ENCODE results near the gene TMEM184A. TPM values are rescaled to one million over a fixed set of nuclear protein-coding genes. Genes with fewer than 3 reads are reported as not detected.

Gene TMEM184A
- total and polyA plus RNA-seq, 2 donors, result 6.7 to 9.7 TPM

DNA sequence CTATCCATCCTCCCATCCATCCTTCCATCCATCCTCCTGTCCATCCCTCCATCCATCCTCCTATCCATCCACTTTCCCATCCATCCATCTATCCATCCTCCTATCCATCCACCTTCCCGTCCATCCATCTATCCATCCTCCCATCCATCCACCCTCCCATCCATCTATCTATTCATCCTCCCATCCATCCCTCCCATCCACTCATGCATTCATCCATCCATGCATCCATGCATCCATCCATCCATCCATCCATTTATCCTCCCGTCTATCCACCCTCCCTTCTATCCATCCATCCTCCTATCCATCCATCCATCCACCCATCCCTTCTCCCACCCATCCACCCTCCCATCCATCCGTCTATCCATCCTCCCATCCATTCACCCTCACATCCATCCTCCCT lies 39.0 kb upstream of the TMEM184A start:
- DNase-seq (ENCODE audit: extremely low spot score), result no peak
- 84% methylated on average over 3 of the region's 3 CpGs for WGBS
- no peaks in the 10 kb centered on the region for H3K36me3 ChIP-seq (ENCODE audit: insufficient read depth)

DNA sequence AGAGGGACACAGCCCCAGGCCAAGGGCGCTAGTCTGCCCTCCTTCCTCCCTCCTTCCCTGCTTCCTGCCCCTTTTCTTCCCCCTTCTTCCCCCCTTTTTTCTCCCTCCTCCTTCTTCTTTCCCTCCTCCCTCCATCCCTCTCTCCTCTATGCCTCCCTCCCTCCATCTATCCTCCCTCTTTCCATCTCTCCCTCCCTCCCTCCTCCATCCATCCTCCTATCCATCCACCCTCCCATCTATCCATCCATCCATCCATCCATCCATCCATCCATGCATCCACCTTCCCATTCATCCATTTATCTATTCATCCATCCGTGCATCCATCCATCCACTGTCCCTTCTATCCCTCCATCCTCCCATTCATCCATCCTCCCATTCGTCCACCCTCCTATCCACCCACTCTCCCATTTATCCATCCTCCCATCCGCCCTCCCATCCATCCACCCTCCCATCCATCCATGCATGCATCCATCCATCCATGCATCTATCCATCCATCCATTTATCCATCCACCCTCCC lies 38.0 kb upstream of the TMEM184A start:
- Histone ChIP-seq H3K4me3 (ENCODE audit: low read depth, low read length) (no peak overlapping the region), H3K27ac (ENCODE audit: low read depth) (no peak overlapping the region), H3K36me3 (ENCODE audit: insufficient read depth) (no peaks in the 10 kb centered on the region), H3K4me1 (ENCODE audit: insufficient read depth) (no peaks in the 10 kb centered on the region)
- 88% methylated on average over 4 of the region's 4 CpGs for WGBS
- DNase-seq (ENCODE audit: extremely low spot score), result no peak

More for the DNA sequence above, 39.0 kb upstream of the TMEM184A start:
- Histone ChIP-seq H3K4me1 (ENCODE audit: insufficient read depth) (no peaks in the 10 kb centered on the region), H3K4me3 (ENCODE audit: low read depth, low read length) (no peak overlapping the region), H3K27ac (ENCODE audit: low read depth) (no peak overlapping the region)

DNA sequence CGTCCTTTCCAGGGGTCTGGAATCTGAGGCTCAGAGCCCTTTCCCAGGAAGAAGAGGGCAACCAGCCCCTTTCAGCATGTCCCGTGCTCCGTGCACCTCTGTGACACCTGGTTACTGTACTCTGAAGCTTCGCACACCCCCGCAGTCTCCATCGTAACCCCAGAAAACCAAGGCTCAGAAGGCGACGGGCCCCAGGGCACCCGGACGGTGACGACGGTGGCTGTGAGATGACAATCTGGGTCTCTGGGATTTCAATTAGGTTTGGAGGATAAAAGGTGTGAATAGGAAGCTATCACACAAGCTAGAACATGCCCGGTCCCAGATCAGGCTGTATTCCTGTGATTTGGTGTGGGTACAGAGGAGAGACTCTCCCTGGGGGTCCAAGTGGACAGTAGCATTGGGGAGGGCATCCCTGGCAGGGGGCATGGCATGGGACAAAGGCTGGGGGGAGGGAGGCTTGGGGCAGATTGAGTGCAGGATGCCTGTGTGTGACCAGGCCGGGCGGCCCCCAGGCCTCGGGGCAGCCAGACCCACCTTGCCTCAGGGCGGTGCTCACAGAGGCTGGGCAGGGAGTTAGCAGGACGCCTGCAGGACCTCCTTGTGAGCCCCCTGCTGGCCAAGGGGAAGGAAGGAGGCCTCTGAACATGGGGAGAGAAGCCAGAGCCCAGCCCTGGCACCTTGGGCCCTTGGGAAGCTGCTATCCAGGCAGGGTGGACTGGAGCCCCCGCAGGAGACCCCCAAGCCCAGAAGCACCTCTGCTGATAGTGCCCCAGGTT lies 37.3 kb upstream of the TMEM184A start:
- Histone ChIP-seq H3K36me3 (ENCODE audit: insufficient read depth) (no peaks in the 10 kb centered on the region), H3K4me1 (ENCODE audit: insufficient read depth) (no peaks in the 10 kb centered on the region), H3K27ac (ENCODE audit: low read depth) (no peak overlapping the region), H3K4me3 (ENCODE audit: low read depth, low read length) (no peak overlapping the region)
- no peak for DNase-seq (ENCODE audit: extremely low spot score)
- 67% methylated on average over 19 of the region's 19 CpGs for WGBS

DNA sequence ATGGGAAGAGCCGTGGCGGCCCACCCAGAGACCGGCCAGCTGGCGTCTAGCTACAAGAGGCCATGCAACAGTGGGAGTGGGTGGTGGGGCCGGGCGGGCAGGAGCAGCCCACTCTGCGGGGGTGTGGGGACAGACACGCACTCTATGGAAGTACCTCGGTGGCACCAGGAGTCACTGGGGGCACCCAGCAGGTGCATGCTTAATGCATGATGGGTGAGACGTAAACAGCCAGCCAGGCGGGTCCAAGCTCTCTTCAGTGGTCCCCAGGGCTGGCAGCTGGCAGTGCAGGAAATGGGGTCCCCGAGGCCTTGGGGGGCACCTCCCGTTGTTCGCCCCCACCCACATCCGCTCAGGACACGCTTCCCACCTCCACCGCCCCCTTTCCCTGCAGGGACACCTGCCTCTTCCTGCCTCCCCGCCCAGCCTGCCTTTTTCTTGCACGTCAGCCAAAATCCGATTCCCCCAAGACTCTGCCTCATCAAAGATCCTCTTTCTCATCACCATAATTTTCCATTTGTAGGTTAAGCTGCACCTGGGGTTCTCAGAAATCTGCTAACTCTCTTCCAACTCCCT lies 36.4 kb upstream of the TMEM184A start:
- DNase-seq (ENCODE audit: extremely low spot score), result no peak
- no peaks in the 10 kb centered on the region for H3K36me3 ChIP-seq (ENCODE audit: insufficient read depth)
- H3K4me3 ChIP-seq (ENCODE audit: low read depth, low read length), result no peak overlapping the region
- no peak overlapping the region for H3K27ac ChIP-seq (ENCODE audit: low read depth)
- no peaks in the 10 kb centered on the region for H3K4me1 ChIP-seq (ENCODE audit: insufficient read depth)
- WGBS, result 57% methylated on average over 20 of the region's 20 CpGs

DNA sequence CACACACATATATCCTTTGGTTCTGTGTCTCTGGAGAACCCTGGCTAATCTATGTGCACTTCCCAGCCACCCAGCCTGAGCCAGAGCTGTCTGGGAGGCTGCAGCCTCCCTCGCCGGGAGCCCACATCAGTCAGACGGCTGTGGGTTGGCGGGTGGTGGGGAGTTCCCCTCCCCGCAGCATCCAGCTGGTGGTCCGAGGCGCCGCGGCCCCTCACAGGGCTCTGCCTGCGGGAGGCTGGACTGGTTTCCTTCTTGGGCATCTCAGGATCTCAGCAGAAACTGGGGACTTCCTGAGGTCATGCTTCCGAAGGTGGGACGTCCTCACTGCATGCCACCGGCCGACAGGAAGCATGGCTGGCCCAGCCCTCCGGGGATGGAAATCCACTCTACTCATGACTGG lies 35.9 kb upstream of the TMEM184A start:
- Histone ChIP-seq H3K27ac (ENCODE audit: low read depth) (no peak overlapping the region), H3K4me3 (ENCODE audit: low read depth, low read length) (no peak overlapping the region), H3K4me1 (ENCODE audit: insufficient read depth) (no peaks in the 10 kb centered on the region), H3K36me3 (ENCODE audit: insufficient read depth) (no peaks in the 10 kb centered on the region)
- DNase-seq (ENCODE audit: extremely low spot score), result no peak
- 18% methylated on average over 15 of the region's 15 CpGs for WGBS

DNA sequence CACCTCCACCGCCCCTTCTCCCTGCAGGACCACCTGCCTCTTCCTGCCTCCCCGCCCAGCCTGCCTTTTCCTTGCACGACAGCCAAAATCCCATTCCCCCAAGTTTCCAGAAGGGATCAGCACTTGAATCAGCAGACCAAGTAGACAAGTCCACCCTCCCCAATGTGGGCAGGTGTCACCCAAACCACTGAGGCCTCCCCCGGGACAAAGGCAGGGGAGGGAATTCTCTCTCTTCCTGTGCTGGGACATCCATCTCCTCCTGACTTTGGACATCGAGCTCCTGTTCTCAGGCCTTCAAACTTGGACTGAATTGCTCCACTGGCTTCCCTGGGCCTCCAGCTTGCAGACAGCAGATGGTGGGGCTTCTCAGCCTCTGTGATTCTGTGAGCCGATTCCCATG lies 35.4 kb upstream of the TMEM184A start:
- DNase-seq (ENCODE audit: extremely low spot score), result no peak
- Histone ChIP-seq H3K27ac (ENCODE audit: low read depth) (no peak overlapping the region), H3K36me3 (ENCODE audit: insufficient read depth) (no peaks in the 10 kb centered on the region), H3K4me1 (ENCODE audit: insufficient read depth) (no peaks in the 10 kb centered on the region), H3K4me3 (ENCODE audit: low read depth, low read length) (no peak overlapping the region)
- WGBS, result 56% methylated on average over 6 of the region's 6 CpGs

DNA sequence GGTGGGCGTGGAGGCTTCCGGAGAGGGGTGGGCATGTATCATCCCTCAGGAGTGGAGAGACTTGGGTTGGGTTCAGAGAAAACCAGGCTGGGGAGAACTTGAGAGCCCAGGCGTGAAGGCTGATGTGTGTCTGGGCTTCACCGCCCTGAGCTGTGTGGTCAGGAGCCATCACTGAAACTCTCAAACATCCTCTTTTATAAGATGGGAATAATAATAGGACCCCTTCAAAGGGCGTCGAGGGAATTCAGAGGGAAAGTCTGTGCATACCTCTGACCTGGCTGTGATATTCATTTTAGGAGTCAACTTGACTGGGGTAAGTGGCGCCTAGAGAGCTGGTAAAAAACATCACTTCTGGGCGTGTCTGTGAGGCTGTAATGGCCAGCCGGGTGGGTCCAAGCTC lies 34.9 kb upstream of the TMEM184A start:
- Histone ChIP-seq H3K4me1 (ENCODE audit: insufficient read depth) (no peaks in the 10 kb centered on the region), H3K27ac (ENCODE audit: low read depth) (no peak overlapping the region), H3K4me3 (ENCODE audit: low read depth, low read length) (no peak overlapping the region), H3K36me3 (ENCODE audit: insufficient read depth) (no peaks in the 10 kb centered on the region)
- 61% methylated on average over 9 of the region's 9 CpGs for WGBS
- DNase-seq (ENCODE audit: extremely low spot score), result no peak

DNA sequence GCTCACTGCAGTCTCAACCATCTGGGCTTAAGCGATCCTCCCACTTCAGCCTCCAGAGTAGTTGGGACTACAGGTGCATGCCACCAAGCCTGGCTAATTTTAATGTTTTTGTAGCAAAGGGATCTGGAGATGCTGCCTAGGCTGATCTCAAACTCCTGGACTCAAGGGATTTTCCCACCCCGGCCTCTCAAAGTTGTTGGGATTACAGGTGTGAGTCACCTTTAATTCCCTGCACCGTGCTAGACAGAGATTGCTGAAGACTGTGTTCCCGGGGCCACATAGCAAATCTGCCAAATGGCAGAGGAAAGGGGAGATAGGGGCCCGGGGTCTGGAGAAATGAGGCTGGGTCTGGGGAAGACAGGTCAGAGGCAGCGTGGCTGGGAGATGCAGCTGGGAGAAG lies 34.5 kb upstream of the TMEM184A start:
- DNase-seq (ENCODE audit: extremely low spot score), result no peak
- H3K4me1 ChIP-seq (ENCODE audit: insufficient read depth), result no peaks in the 10 kb centered on the region
- H3K27ac ChIP-seq (ENCODE audit: low read depth), result no peak overlapping the region
- no peak overlapping the region for H3K4me3 ChIP-seq (ENCODE audit: low read depth, low read length)
- 70% methylated on average over 6 of the region's 6 CpGs for WGBS
- no peaks in the 10 kb centered on the region for H3K36me3 ChIP-seq (ENCODE audit: insufficient read depth)

DNA sequence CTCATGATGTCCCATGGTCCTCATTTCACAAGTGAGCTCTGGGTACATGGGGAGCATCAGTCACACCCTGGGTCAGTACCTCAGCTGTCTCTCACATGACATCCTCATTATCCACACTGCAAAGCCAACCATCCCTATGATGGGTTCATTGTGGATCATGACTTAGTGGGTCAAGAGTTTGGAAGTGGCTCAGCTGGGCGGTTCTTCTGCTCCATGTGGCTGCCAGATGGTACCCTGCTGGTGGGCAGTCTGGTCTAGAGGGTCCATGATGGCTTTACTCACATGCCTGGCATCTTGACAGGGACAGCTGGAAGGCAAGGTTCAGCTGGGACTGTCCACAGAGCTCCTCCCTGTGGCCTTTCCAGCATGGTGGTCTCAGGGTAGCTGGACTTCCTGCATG lies 33.0 kb upstream of the TMEM184A start:
- Histone ChIP-seq H3K36me3 (ENCODE audit: insufficient read depth) (no peaks in the 10 kb centered on the region), H3K4me3 (ENCODE audit: low read depth, low read length) (no peak overlapping the region), H3K4me1 (ENCODE audit: insufficient read depth) (no peaks in the 10 kb centered on the region), H3K27ac (ENCODE audit: low read depth) (no peak overlapping the region)
- WGBS, result 96% methylated on average over 1 of the region's 1 CpG
- DNase-seq (ENCODE audit: extremely low spot score), result no peak

DNA sequence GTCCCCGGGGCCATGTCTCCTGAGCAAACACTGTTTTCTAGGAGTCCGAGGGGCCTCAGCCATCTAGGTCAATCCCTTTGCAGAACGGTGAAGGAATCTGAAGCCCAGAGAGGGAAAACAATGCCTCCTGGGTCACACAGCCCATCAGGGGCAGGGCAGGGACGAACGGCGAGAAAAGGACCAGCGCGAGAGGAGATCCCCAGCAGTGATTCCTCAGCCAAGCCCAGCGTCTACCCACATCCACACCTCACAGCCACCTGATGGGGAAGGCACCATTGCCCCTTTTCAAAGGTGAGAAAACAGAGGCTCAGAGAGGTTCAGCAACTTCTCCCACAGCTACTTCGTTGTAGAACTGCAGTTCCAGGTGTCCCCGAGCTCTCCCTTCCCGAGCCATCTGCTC lies 31.7 kb upstream of the TMEM184A start:
- Histone ChIP-seq H3K36me3 (ENCODE audit: insufficient read depth) (no peaks in the 10 kb centered on the region), H3K4me3 (ENCODE audit: low read depth, low read length) (no peak overlapping the region), H3K27ac (ENCODE audit: low read depth) (no peak overlapping the region), H3K4me1 (ENCODE audit: insufficient read depth) (no peaks in the 10 kb centered on the region)
- 81% methylated on average over 12 of the region's 12 CpGs for WGBS
- no peak for DNase-seq (ENCODE audit: extremely low spot score)

DNA sequence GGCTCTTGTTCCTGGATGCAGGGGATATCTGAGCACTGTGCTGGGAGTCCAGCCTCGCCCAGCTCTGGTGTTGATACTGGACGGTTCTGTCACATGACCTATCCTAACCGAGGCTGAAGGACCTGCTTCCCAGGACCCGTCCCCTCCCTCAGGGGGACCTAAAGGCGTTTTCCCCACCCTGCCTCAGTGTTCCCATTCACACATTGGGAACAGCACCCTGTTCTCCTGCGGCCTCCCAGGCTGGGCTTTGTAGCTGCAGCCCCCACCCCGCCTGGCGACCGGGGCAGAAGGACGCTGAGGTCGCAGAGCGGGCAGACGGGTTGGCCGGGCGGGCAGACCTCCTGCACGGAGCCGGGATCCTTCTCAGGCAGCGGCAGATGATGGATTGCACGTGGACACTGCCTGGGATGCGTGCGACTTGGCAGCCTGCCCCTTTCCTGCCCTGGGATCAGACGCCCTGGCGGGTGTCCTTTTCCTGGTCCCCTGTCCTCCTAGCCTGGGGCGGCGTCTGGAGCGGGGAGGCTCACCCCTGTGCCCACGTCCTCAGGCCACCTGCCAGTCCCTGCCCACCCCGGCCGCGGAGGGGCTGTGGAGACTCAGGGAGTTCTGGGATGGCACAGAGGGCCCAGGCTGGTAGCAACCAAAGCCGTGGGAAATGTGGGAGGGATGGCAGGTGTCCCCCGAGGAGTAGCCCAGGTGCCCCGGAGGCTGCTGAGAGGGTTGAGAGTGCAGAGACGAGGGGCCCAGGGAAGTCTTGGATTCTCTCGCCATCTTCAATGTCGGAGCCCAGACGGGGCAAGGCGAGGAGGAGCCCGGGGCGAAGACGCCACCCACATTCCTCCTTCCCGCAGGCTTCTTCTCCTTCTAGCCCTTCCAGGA lies 31.1 kb upstream of the TMEM184A start:
- Histone ChIP-seq H3K36me3 (ENCODE audit: insufficient read depth) (no peaks in the 10 kb centered on the region), H3K4me1 (ENCODE audit: insufficient read depth) (no peaks in the 10 kb centered on the region), H3K4me3 (ENCODE audit: low read depth, low read length) (no peak overlapping the region), H3K27ac (ENCODE audit: low read depth) (no peak overlapping the region)
- 57% methylated on average over 42 of the region's 42 CpGs for WGBS
- no peak for DNase-seq (ENCODE audit: extremely low spot score)

DNA sequence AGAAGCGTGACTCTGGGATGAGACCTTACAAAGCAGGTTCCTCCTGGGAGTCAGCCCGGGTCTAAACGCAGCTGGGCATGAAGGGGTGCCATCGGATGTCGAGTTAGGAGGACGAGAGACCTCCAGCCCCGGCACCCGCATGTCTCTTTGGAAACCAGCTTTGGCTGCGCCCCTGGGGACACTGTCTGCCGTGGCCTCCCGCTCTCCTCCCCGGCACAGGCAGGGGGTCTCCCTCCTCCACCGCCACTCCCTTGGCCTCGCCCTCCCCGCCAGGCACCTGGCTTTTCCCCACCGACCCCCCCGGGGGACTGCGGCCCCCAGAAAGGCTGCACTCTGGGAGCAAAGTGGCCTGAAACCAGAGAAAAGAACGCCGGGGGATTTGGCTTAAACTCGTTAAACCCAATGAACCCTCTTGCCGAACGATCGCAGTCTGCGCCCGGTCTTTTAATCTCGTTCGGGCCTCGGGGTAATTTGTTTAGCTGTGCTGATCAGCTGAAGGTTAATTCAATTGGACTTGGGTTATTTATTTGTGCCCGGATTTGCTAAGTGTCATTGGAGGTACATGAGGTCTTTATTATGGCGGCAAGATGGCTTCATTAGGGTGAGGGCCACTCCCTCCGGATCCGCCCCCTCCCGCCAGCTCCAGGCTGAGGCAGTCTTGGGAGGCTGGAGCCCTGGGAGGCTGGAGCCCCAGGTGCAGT lies 30.3 kb upstream of the TMEM184A start:
- H3K4me1 ChIP-seq (ENCODE audit: insufficient read depth), result no peaks in the 10 kb centered on the region
- H3K36me3 ChIP-seq (ENCODE audit: insufficient read depth), result no peaks in the 10 kb centered on the region
- H3K27ac ChIP-seq (ENCODE audit: low read depth), result no peak overlapping the region
- no peak overlapping the region for H3K4me3 ChIP-seq (ENCODE audit: low read depth, low read length)
- 59% methylated on average over 34 of the region's 34 CpGs for WGBS
- peak; percentile 39 for DNase-seq (ENCODE audit: extremely low spot score)
